SU-DHL-6 (cell line): Measurements from ENCODE around the gene BEX3.
"Not testable (repeated sequence)": the region's sequence is repeated elsewhere in the genome, so short reads cannot be mapped to it uniquely, and the experiment has no call there.

Experiments
- H2AFZ ChIP-seq: fragments of 200-600 bp; sonication (generic); 2 replicates; pipeline ENCODE4 v1.6.1; 2014; ENCODE audit warnings: low read depth, mild to moderate bottlenecking, moderate library complexity, mixed read lengths, antibody characterized with exemption, low read length; ENCODE audit not compliant: severe bottlenecking
- H3F3A ChIP-seq: fragments of 200-600 bp; shearing (Covaris generic); 2 replicates; pipeline ENCODE4 v1.6.0; 2016; ENCODE audit warnings: antibody characterized with exemption, mild to moderate bottlenecking; ENCODE audit not compliant: insufficient read depth
- H3K27ac ChIP-seq: fragments of 200-600 bp; sonication (generic); 2 replicates; pipeline ENCODE4 v1.5.1; 2016; ENCODE audit warnings: low read depth, mild to moderate bottlenecking, low read length, moderate library complexity, mixed read lengths
- H3K27me3 ChIP-seq: fragments of 200-600 bp; sonication (generic), shearing (Covaris generic); 2 replicates; pipeline ENCODE4 v1.6.0; 2014; ENCODE audit warnings: mild to moderate bottlenecking, low read length
- H3K36me3 ChIP-seq: fragments of 200-600 bp; sonication (generic); 2 replicates; pipeline ENCODE4 v1.6.1; 2014; ENCODE audit warnings: mild to moderate bottlenecking, low read length, mixed read lengths
- H3K4me2 ChIP-seq: fragments of 300-600, 200-600 bp; shearing (Covaris generic), sonication (generic); 2 replicates; pipeline ENCODE4 v1.6.0; 2014; ENCODE audit warnings: low read length, low read depth, mild to moderate bottlenecking; ENCODE audit not compliant: poor library complexity, severe bottlenecking
- H3K4me3 ChIP-seq: fragments of 200-600 bp; sonication (generic); 2 replicates; pipeline ENCODE4 v1.5.1; 2014; ENCODE audit warnings: antibody characterized with exemption, low read length, mild to moderate bottlenecking, mixed read lengths; ENCODE audit not compliant: insufficient read depth, poor library complexity, severe bottlenecking
- H3K79me2 ChIP-seq: fragments of 200-600 bp; sonication (generic); 2 replicates; pipeline ENCODE4 v1.6.1; 2014; ENCODE audit warnings: mild to moderate bottlenecking, low read length, moderate library complexity; ENCODE audit not compliant: insufficient read depth
- H3K9ac ChIP-seq: fragments of 200-600 bp; sonication (generic); 2 replicates; pipeline ENCODE4 v1.7.0; 2014; ENCODE audit warnings: mild to moderate bottlenecking, low read length
- H3K9me2 ChIP-seq: fragments of 200-600 bp; sonication (generic); replicated peaks from 2 replicates; pipeline ENCODE4 v1.6.1; 2014; ENCODE audit warnings: low read length; ENCODE audit not compliant: insufficient read depth
- H3K9me3 ChIP-seq: fragments of 200-600 bp; sonication (generic); 2 replicates; pipeline ENCODE4 v1.6.1; 2014; ENCODE audit warnings: low read length, mixed read lengths; ENCODE audit not compliant: insufficient read depth
- H4K20me1 ChIP-seq: fragments of 200-600 bp; sonication (generic); 2 replicates; pipeline ENCODE4 v1.6.1; 2014; ENCODE audit warnings: low read depth, mild to moderate bottlenecking, antibody characterized with exemption, low read length, moderate library complexity, mixed read lengths
- CTCF ChIP-seq: fragments of 200-600 bp; sonication (generic); IDR thresholded peaks from one replicate; pipeline ENCODE4 v1.5.1; 2017; ENCODE audit warnings: antibody characterized with exemption, mild to moderate bottlenecking, low read length, moderate library complexity; ENCODE audit not compliant: insufficient read depth, poor library complexity, severe bottlenecking
- EZH2phosphoT487 ChIP-seq: fragments of 200-600 bp; sonication (generic), shearing (Covaris generic); conservative IDR thresholded peaks from 2 replicates; pipeline ENCODE4 v1.6.1; 2018; ENCODE audit warnings: mild to moderate bottlenecking, antibody characterized with exemption, low read length, moderate library complexity, mixed read lengths

The BEX3 gene

DNA sequence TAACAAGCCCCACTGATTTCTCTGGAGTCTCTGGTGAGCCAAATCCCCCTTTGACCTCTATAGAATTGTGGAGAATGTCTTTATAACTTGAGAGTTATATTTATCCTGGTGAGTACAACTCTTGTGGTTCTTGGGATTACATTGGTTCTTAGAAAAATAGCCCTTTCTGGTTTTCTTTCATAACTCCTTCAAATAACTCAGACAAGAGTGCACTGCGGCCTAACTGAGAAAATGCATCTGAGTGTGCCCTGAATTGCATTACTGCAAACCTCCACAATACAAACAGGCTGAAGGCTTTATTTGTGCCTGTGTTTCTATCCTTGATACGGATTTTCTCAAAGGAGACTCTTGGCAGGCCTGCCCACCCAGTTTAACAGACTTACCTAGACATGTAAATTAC, 2.7 kb downstream of the BEX3 start:
- Histone ChIP-seq H3K27ac (no peak overlapping the region), H3K9me3 (no peaks in the 10 kb centered on the region), H3F3A (no peaks in the 10 kb centered on the region), H3K36me3 (no peaks in the 10 kb centered on the region), H3K4me2 (no peak overlapping the region), H4K20me1 (no peaks in the 10 kb centered on the region), H3K9me2 (no peaks in the 10 kb centered on the region), H3K79me2 (no peaks in the 10 kb centered on the region), H3K4me3 (no peak overlapping the region), H2AFZ (no peak overlapping the region), H3K27me3 (no peaks in the 10 kb centered on the region), H3K9ac (no peak overlapping the region)
- no peak for TF ChIP-seq EZH2phosphoT487

GRCh38 chrX:103382877-103383276, 6.5 kb downstream of the BEX3 start:
- Histone ChIP-seq H3K9me3 (no peaks in the 10 kb centered on the region), H3K79me2 (no peaks in the 10 kb centered on the region), H3K9me2 (no peaks in the 10 kb centered on the region), H2AFZ (no peak overlapping the region), H3F3A (no peaks in the 10 kb centered on the region), H3K27me3 (no peaks in the 10 kb centered on the region), H3K4me2 (no peak overlapping the region), H3K27ac (no peak overlapping the region), H4K20me1 (no peaks in the 10 kb centered on the region), H3K9ac (no peak overlapping the region), H3K36me3 (no peaks in the 10 kb centered on the region), H3K4me3 (no peak overlapping the region)
- TF ChIP-seq CTCF, result no peak
- TF ChIP-seq EZH2phosphoT487, result no peak

DNA sequence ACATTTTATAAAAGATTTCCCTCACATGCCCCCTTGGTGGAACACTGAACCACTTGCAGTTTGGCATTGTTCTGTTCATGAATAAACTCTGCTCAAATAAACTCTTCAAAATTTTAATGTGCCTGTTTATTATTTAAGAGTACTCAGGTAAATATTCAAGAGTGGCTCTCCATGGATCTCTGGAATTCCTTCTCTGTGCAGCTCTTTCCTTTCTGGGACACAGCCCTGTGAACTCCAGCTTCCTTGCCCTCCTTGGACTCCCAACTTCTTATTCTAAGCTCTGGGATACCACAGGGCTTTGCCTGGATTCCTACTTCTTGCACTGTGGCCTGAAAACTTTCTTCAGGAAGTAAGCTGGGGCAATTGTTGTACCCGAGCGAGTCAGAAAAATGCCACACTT, 8.3 kb downstream of the BEX3 start:
- Histone ChIP-seq H3K9me2 (no peaks in the 10 kb centered on the region), H3K79me2 (no peaks in the 10 kb centered on the region), H2AFZ (no peak overlapping the region), H3K4me3 (no peak overlapping the region), H3K27me3 (no peaks in the 10 kb centered on the region), H4K20me1 (no peaks in the 10 kb centered on the region), H3K4me2 (no peak overlapping the region), H3K27ac (no peak overlapping the region), H3K36me3 (no peaks in the 10 kb centered on the region), H3K9me3 (no peaks in the 10 kb centered on the region), H3F3A (no peaks in the 10 kb centered on the region), H3K9ac (no peak overlapping the region)
- TF ChIP-seq EZH2phosphoT487 (no peak), CTCF (no peak)

DNA sequence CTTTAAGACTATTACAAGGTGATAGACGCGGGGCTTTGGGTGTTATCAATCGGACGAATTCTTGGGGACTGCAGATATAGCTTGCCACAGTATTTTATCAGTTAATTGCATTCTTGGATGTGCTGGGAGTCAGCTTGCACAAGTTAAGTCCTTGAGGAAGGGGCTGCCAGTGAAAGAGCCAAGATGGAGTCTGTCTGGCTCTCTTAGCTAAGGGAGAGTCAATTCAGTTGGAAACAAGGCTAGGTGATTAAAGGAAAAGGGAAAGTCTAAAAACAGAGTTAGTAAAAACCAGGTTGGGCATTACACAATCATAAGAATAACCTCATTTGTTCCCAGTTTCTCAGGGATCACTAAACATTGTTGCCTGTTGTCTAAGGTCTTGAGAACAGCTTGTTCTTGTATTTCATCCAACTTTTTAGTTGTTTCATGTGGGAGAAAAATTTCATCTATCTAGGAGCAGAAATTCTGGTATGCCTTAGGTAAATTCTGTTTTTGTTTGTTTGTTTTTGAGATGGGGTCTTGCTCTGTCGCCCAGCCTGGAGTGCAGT, 9.0 kb downstream of the BEX3 start:
- not testable (repeated sequence) for H3K27me3 ChIP-seq, H3K4me3 ChIP-seq, H2AFZ ChIP-seq, H3K36me3 ChIP-seq, H3K4me2 ChIP-seq, H3F3A ChIP-seq, H4K20me1 ChIP-seq, H3K27ac ChIP-seq, H3K79me2 ChIP-seq, H3K9me3 ChIP-seq, H3K9ac ChIP-seq, H3K9me2 ChIP-seq
